Fibroblast of the aortic adventitia (primary cell): ENCODE results near the gene STOX1. TPM values are rescaled to one million over a fixed set of nuclear protein-coding genes. Genes with fewer than 3 reads are reported as not detected.
"Not testable (repeated sequence)": the region's sequence is repeated elsewhere in the genome, so short reads cannot be mapped to it uniquely, and the experiment has no call there.

Experiments
- DNase-seq: peaks from one replicate; pipeline ENCODE4 v3.0.0-alpha.2; 2010; ENCODE audit warnings: low read depth
- H3K4me3 ChIP-seq: 2 replicates; pipeline ENCODE4 v1.5.1; 2011; ENCODE audit warnings: low read depth, mild to moderate bottlenecking, control low read depth, low read length, moderate library complexity
- CTCF ChIP-seq: IDR thresholded peaks from 2 replicates; pipeline ENCODE4 v1.5.1; 2011; ENCODE audit warnings: mild to moderate bottlenecking, low read length, control low read depth, inconsistent platforms; ENCODE audit not compliant: insufficient read depth
- total RNA-seq: library from RNA; depleted of rRNA; stranded (reverse); fragments of >200 nt; gene quantifications from 2 replicates; pipeline ENCODE4 v1.2.3, GENCODE V29; 2012; ENCODE audit warnings: low replicate concordance

Gene STOX1
- total RNA-seq, 1 donor = 0.09 TPM

- no peak for TF ChIP-seq CTCF
- H3K4me3 ChIP-seq = no peak overlapping the region
- DNase-seq = no peak
Measured at GRCh38 chr10:68857005-68857404, 29.7 kb downstream of the STOX1 start.

GRCh38 chr10:68861253-68861652 is 33.9 kb downstream of the STOX1 start:
- peak; percentile 8 for DNase-seq
- TF ChIP-seq CTCF = no peak
- H3K4me3 ChIP-seq = no peak overlapping the region

GRCh38 chr10:68864611-68865010 is 37.3 kb downstream of the STOX1 start:
- no peak for DNase-seq
- no peak for TF ChIP-seq CTCF
- no peak overlapping the region for H3K4me3 ChIP-seq

- H3K4me3 ChIP-seq, DNase-seq: not testable (repeated sequence)
Measured at GRCh38 chr10:68868173-68868572, 40.8 kb downstream of the STOX1 start.

- no peak overlapping the region for H3K4me3 ChIP-seq
- no peak for TF ChIP-seq CTCF
- peak; percentile 23 for DNase-seq
Measured at GRCh38 chr10:68869623-68870022, 42.3 kb downstream of the STOX1 start.

- no peak for DNase-seq
- TF ChIP-seq CTCF = no peak
- H3K4me3 ChIP-seq = no peak overlapping the region
Measured at GRCh38 chr10:68870061-68870460, 42.7 kb downstream of the STOX1 start.

- TF ChIP-seq CTCF = no peak
Measured at GRCh38 chr10:68870545-68871104, 43.3 kb downstream of the STOX1 start.

More at GRCh38 chr10:68870545-68871104, 43.3 kb downstream of the STOX1 start:
- no peak overlapping the region for H3K4me3 ChIP-seq
- DNase-seq = no peak
